Urinary bladder (tissue), 4 donors: Measurements from ENCODE around the gene RBMS3. TPM values are rescaled to one million over a fixed set of nuclear protein-coding genes. Genes with fewer than 3 reads are reported as not detected.

ENCODE experiments used
- DNase-seq: peaks from one replicate; pipeline ENCODE4 v3.0.0-alpha.2; 2015; ENCODE audit errors: extremely low spot score
- H3K27ac ChIP-seq: one replicate; pipeline ENCODE4 v1.5.1; 2013; ENCODE audit warnings: low read depth, mild to moderate bottlenecking, moderate library complexity
- H3K36me3 ChIP-seq: one replicate; pipeline ENCODE4 v1.6.1; 2013; ENCODE audit warnings: mild to moderate bottlenecking, moderate library complexity; ENCODE audit not compliant: insufficient read depth
- H3K4me1 ChIP-seq: one replicate; pipeline ENCODE4 v1.6.1; 2013; ENCODE audit warnings: mild to moderate bottlenecking, moderate library complexity; ENCODE audit not compliant: insufficient read depth
- H3K4me3 ChIP-seq: one replicate; pipeline ENCODE4 v1.5.1; 2013; ENCODE audit warnings: low read depth, low read length
- WGBS: extraction: QIAGEN DNeasy Blood & Tissue Kit; methylation state at CpG from one replicate; pipeline ENCODE4 v1.1.7; 2013; 5-methylcytosine and 5-hydroxymethylcytosine counted together
- polyA plus RNA-seq: library from polyadenylated mRNA; stranded (reverse); fragments of 200-250 nt; gene quantifications from one replicate; pipeline ENCODE4 v1.2.3, GENCODE V29; 2013
- total RNA-seq: library from RNA; depleted of rRNA; stranded (reverse); fragments of >200 nt; gene quantifications from one replicate; pipeline ENCODE4 v1.2.3, GENCODE V29; 2014
- donor health status: healthy with polysubstance abuse.
- donor health status: healthy.

RBMS3 gene
- total and polyA plus RNA-seq, 2 donors, result 10.6 to 136 TPM

GRCh38 chr3:29758434-29759322, 477.8 kb downstream of the RBMS3 start:
- Histone ChIP-seq H3K36me3 (no peaks in the 10 kb centered on the region), H3K4me3 (no peak overlapping the region), H3K27ac (no peak overlapping the region), H3K4me1 (no peaks in the 10 kb centered on the region)
- WGBS, result 52% methylated on average over 7 of the region's 7 CpGs
- no peak for DNase-seq

GRCh38 chr3:29759411-29760225, 478.7 kb downstream of the RBMS3 start:
- H3K27ac ChIP-seq, result no peak overlapping the region
- H3K36me3 ChIP-seq, result no peaks in the 10 kb centered on the region
- DNase-seq, result no peak
- WGBS, result 69% methylated on average over 9 of the region's 9 CpGs
- H3K4me1 ChIP-seq, result no peaks in the 10 kb centered on the region
- H3K4me3 ChIP-seq, result no peak overlapping the region

DNA sequence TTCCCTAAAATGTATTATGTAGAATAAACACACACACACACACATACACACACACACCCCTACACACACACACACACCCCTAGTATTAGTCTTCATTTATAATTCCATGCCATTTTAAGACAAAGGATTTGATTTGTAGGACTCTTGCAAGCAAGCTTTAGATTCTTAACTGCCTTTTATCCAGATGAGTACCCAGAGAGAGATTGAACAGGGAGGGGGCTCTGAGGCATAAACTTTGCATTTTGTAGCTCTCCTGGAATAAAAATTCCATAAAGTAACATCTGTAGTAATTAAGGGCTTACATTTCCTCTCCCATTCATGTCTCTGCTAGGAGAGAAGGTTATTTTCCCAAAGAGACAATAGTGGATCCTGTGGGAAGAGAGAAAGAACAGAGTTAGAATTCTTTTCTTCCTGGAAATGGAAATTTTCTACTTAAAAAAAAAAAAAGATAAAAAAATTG, 479.4 kb downstream of the RBMS3 start:
- Histone ChIP-seq H3K4me1 (no peaks in the 10 kb centered on the region), H3K4me3 (no peak overlapping the region)

DNA sequence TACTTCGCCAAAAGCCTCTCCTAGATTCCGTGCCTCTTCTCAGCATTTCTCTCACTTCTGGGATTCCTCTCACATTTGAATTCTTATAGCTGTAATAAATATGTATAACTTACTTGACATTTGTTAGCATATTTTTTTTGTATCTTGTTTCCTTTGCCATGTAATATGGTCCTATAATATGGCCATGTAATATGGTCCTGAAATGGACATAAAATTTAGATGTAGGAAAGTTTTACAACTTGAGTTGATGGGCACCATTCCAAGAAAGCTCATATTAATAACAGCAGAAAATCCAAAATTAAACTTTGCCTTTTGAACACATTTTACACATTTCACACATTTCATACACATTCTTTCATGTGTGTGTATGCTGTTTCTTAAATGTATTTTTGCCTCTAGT, 480.6 kb downstream of the RBMS3 start:
- H3K27ac ChIP-seq, result no peak overlapping the region
- no peaks in the 10 kb centered on the region for H3K4me1 ChIP-seq
- no peak overlapping the region for H3K4me3 ChIP-seq
- WGBS, result 92% methylated on average over 2 of the region's 2 CpGs
- no peak for DNase-seq
- H3K36me3 ChIP-seq, result no peaks in the 10 kb centered on the region

More for the DNA sequence above, 479.4 kb downstream of the RBMS3 start:
- no peak for DNase-seq
- Histone ChIP-seq H3K27ac (no peak overlapping the region), H3K36me3 (no peaks in the 10 kb centered on the region)

DNA sequence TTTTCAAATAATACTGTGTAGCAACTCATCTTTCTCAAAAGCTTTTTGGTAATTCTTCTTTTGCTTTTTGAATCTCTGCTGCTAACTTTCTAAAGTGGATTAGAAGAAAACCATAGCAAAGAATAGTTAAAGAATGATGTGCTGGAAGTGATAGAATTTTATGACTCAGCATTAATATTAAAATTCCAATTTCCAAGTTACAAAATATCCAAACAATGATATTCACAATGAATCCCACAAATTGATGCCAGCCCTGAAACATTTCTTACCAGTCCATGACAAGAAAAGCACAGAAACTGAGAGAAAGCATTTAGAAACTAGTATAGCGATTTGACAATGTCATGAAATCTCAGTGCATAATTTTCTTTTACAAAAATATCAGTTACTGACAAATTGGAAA, 482.2 kb downstream of the RBMS3 start:
- H3K27ac ChIP-seq, result no peak overlapping the region
- no peaks in the 10 kb centered on the region for H3K36me3 ChIP-seq
- H3K4me1 ChIP-seq, result no peaks in the 10 kb centered on the region
- DNase-seq, result no peak
- WGBS, result 96% methylated on average over 1 of the region's 1 CpG
- no peak overlapping the region for H3K4me3 ChIP-seq

- no peaks in the 10 kb centered on the region for H3K4me1 ChIP-seq
- H3K36me3 ChIP-seq, result no peaks in the 10 kb centered on the region
- 70% methylated on average over 3 of the region's 3 CpGs for WGBS
- no peak overlapping the region for H3K27ac ChIP-seq
- no peak overlapping the region for H3K4me3 ChIP-seq
- DNase-seq, result no peak
These were observed 483.2 kb downstream of the RBMS3 start for GRCh38 chr3:29764041-29764440.

DNA sequence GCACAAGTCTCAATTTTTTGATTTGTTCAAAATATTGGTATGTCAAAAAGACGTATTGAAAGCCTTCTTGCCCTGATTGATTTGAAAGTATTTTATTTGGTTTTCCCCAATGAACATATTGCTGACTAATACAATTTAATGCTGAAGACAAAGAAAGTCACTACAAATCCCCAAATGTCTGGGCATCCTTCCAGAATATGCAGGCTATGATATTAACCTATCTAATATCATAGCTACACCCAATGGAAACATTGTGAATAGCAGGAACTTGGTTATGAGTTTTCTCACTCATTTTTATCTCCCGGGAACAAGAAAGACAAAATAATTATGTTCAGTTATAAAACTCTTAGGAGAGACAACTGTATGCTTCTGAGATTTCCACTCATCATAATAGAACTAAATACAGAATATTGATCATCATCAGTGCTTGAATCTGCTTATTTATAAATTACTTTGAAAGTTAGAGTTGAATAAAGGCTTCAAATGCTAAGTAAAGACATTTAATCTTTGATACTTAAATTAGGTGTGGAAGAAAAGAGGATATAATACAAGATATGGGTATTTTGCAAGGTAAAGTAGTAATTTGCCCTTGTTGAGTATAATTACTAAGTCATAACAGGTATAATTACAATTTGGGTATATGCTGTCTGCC, 483.9 kb downstream of the RBMS3 start:
- WGBS, result 36% methylated on average over 2 of the region's 2 CpGs
- Histone ChIP-seq H3K36me3 (no peaks in the 10 kb centered on the region), H3K4me1 (no peaks in the 10 kb centered on the region), H3K4me3 (no peak overlapping the region), H3K27ac (no peak overlapping the region)
- DNase-seq, result no peak

GRCh38 chr3:29771602-29772001, 490.7 kb downstream of the RBMS3 start:
- WGBS, result 93% methylated on average over 3 of the region's 3 CpGs
- H3K4me1 ChIP-seq, result no peaks in the 10 kb centered on the region
- no peak overlapping the region for H3K27ac ChIP-seq
- H3K4me3 ChIP-seq, result no peak overlapping the region
- H3K36me3 ChIP-seq, result no peaks in the 10 kb centered on the region
- no peak for DNase-seq

DNA sequence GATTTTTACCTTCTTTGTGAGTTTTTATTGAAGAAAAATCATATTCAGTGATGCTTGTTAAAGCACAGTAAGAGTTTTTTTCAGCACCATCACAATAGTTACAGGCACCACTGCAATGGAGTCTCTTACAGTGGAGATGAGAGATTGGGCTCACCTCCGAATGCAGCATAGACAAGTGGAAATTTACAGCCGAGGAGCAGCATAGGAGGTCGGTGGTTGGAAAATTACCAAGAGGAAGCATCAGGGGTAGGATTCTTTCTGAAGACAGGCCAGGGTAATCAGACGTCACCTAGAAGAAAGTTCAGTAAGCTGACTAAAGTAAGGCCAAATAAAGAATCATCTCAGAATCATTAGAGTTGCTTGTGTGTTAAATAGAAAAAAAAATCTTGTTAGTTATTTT, 491.6 kb downstream of the RBMS3 start:
- H3K27ac ChIP-seq, result no peak overlapping the region
- 69% methylated on average over 4 of the region's 4 CpGs for WGBS
- no peaks in the 10 kb centered on the region for H3K4me1 ChIP-seq
- no peak for DNase-seq
- H3K4me3 ChIP-seq, result no peak overlapping the region
- H3K36me3 ChIP-seq, result no peaks in the 10 kb centered on the region

- DNase-seq, result no peak
- no peak overlapping the region for H3K27ac ChIP-seq
- WGBS, result 91% methylated on average over 4 of the region's 4 CpGs
- H3K4me3 ChIP-seq, result no peak overlapping the region
- no peaks in the 10 kb centered on the region for H3K4me1 ChIP-seq
- no peaks in the 10 kb centered on the region for H3K36me3 ChIP-seq
These were observed 492.6 kb downstream of the RBMS3 start for GRCh38 chr3:29773481-29773880.

DNA sequence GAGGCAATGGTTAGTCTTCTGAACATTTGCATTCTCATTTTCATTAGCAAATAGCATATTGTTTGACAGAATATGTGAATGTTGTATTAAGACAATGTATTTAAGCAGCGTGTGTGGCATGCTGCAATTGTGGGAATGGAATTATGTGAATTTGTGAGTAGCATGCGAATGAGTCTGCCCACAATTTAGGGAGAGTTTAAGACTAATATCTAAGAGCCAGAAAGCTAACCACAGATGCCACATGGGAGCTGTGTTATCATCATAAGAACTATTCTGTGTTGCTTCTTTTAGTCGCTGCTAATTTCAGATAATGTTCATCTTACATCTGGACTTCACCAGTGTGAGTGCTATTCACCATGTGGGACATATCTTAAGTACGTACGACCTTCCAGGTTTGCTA, 494.5 kb downstream of the RBMS3 start:
- no peak overlapping the region for H3K27ac ChIP-seq
- no peaks in the 10 kb centered on the region for H3K4me1 ChIP-seq
- no peak for DNase-seq
- no peaks in the 10 kb centered on the region for H3K36me3 ChIP-seq
- 90% methylated on average over 5 of the region's 5 CpGs for WGBS
- no peak overlapping the region for H3K4me3 ChIP-seq

DNA sequence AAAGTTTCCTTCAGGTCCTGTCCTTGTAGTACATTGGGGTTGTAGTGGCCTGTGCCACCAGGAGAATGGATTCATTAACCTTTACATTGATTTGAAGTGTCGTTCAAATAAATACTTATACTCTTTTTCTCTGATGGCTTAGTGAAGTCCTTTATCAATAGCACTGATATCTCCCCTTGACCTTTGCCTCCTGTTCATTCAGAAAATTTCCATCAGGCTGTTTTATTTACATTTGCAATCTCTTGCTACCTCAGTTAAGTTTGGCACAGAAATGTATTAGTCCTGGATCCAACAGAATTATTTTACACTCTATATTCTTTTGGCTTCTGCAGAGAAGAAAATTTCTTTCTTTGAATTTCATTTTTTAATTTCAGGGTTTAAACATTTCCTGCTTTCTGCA, 497.0 kb downstream of the RBMS3 start:
- no peaks in the 10 kb centered on the region for H3K4me1 ChIP-seq
- WGBS, result 78% methylated on average over 1 of the region's 1 CpG
- H3K27ac ChIP-seq, result no peak overlapping the region
- H3K36me3 ChIP-seq, result no peaks in the 10 kb centered on the region
- H3K4me3 ChIP-seq, result no peak overlapping the region
- no peak for DNase-seq

- Histone ChIP-seq H3K4me1 (no peaks in the 10 kb centered on the region), H3K27ac (no peak overlapping the region), H3K4me3 (no peak overlapping the region), H3K36me3 (no peaks in the 10 kb centered on the region)
- DNase-seq, result no peak
- 92% methylated on average over 1 of the region's 1 CpG for WGBS
These were observed 508.8 kb downstream of the RBMS3 start for GRCh38 chr3:29789686-29790085.
